Bone marrow (tissue), 2 donors: ENCODE results near the gene CEP20.

ENCODE experiments used
- DNase-seq, 2 donors: peaks; one replicate each; lab custom pipeline; 2025; lab: John Stamatoyannopoulos, UW

CEP20 gene

GRCh38 chr16:15897834-15898254 is 9.4 kb upstream of the CEP20 start:
- peak in 1 of 2 donors; percentile 60 for DNase-seq

GRCh38 chr16:15897121-15897780 is 8.8 kb upstream of the CEP20 start:
- no peak for DNase-seq

- no peak for DNase-seq
Measured at GRCh38 chr16:15894571-15895374, 6.4 kb upstream of the CEP20 start.

GRCh38 chr16:15891508-15891907 is 3.1 kb upstream of the CEP20 start:
- DNase-seq: no peak

- no peak for DNase-seq
Measured at GRCh38 chr16:15887283-15887682, 1.1 kb downstream of the CEP20 start.

- DNase-seq: no peak
Measured at GRCh38 chr16:15886078-15886477, 2.3 kb downstream of the CEP20 start.

- no peak for DNase-seq
Measured at GRCh38 chr16:15885560-15886001, 2.8 kb downstream of the CEP20 start.

GRCh38 chr16:15882563-15882962 is 5.8 kb downstream of the CEP20 start:
- DNase-seq: no peak

GRCh38 chr16:15881794-15882379 is 6.5 kb downstream of the CEP20 start:
- DNase-seq: no peak

GRCh38 chr16:15880434-15881308 is 7.7 kb downstream of the CEP20 start:
- DNase-seq: no peak

GRCh38 chr16:15879255-15879811 is 9.1 kb downstream of the CEP20 start:
- DNase-seq: no peak

GRCh38 chr16:15876503-15876902 is 11.9 kb downstream of the CEP20 start:
- DNase-seq: no peak

- no peak for DNase-seq
Measured at GRCh38 chr16:15874745-15875314, 13.6 kb downstream of the CEP20 start.

- DNase-seq: no peak
Measured at GRCh38 chr16:15873737-15874136, 14.7 kb downstream of the CEP20 start.

- no peak for DNase-seq
Measured at GRCh38 chr16:15873301-15873700, 15.1 kb downstream of the CEP20 start.

GRCh38 chr16:15870011-15870410 is 18.4 kb downstream of the CEP20 start:
- DNase-seq: no peak

GRCh38 chr16:15866451-15866850 is 22.0 kb downstream of the CEP20 start:
- DNase-seq: no peak

GRCh38 chr16:15865742-15866141 is 22.7 kb downstream of the CEP20 start:
- DNase-seq: no peak

GRCh38 chr16:15864939-15865338 is 23.5 kb downstream of the CEP20 start:
- DNase-seq: no peak

GRCh38 chr16:15861996-15862395 is 26.4 kb downstream of the CEP20 start:
- DNase-seq: no peak

- no peak for DNase-seq
Measured at GRCh38 chr16:15858921-15859668, 29.3 kb downstream of the CEP20 start.
